8988T (cell line): Measurements from ENCODE around the gene HMGCL.
A peak's percentile ranks its signal among the peaks of the same experiment; 100 is the strongest.
"Not testable (repeated sequence)": the region's sequence is repeated elsewhere in the genome, so short reads cannot be mapped to it uniquely, and the experiment has no call there.

Experiments used
- DNase-seq: peaks from one replicate; pipeline ENCODE4 v3.0.0; 2011

HMGCL gene

DNA sequence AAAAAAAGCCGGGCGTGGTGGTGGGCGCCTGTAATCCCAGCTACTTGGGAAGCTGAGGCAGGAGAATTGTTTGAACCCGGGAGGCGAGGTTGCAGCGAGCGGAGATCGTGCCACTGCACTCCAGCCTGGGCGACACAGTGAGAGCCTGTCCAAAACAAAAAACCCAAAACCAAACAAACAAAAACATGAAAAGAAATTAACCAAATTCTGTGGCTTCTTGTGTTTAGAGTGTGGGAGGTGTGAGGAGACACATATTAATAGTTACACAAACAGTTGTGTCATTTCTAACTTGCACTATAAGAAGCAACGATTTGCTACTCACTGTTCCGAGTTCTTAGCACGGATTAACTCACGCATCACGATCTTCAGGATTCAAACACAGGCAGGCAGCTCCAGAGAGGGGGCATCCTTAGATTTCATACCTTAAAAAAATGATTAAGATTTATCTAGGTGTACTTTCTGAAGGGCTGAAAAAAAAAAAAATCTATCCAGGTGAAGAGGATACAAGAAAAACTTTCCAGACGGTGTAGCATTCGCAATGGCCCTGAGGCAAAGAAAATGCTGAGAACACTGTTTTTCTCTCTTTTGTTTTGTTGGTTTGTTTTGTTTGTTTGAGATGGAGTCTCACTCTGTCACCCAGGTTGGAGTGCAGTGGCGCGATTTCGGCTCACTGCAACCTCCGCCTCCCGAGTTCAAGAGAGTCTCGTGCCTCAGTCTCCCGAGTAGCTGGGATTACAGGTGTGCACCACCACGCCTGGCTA lies 713 bp upstream of the HMGCL start:
- no peak for DNase-seq

DNA sequence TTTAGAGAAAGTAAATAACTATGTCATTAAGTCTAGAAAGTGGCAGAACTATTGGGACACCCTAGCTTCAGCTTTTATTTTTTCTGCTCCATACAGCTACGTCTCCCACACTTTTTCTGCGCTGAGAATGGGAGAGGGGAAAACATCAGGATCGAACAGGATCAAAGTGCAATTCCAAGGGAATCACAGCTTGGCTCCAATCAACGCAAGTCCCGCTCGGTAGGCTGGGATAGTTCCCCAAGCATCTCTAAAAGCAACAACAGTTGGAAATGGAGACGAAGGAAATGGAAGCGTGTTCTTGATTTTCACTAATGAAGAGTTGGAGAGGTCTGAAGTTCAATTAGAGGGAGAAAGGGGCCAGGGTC lies 536 bp downstream of the HMGCL start:
- DNase-seq = no peak

DNA sequence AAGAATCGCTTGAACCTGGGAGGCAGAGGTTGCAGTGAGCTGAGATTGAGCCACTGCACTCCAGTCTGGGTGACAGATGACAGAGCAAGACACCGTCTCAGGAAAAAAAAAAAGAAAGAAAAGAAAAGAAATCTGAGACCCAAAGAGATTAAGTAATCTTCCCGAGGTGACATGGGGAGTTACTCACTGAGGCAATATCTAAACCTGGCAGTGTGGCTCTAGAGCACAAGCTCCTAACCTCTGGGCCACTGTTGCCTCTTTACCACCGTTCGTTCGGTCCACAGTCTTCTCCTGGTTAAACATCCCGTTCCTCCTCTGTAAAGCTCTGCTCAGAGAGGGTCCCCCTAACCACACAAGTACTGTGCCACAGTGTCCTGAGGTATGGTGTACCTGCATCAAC lies 1.5 kb downstream of the HMGCL start:
- DNase-seq = no peak

- DNase-seq = no peak
These were observed 7.6 kb downstream of the HMGCL start for GRCh38 chr1:23817633-23818032.

GRCh38 chr1:23816906-23817305 lies 8.3 kb downstream of the HMGCL start:
- no peak for DNase-seq

DNA sequence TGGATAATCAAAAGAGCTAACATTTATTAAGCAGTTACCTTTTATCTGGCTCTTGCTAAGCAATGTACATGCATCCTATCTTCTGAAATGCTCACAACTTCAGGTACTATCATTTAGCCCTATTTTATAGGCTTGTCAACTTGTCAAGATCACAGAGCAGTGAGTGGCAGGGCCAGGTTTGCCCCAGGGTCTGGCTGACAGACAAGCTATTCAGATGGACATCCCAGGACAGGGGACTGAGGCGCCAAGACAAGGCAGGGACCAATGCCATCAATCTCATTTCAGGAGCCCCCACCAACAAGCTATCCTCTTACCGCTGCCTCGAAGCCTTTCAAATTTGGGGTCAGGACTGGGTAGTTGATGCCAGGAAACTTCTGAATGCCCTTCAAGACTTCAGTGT lies 8.9 kb downstream of the HMGCL start:
- DNase-seq = no peak

DNA sequence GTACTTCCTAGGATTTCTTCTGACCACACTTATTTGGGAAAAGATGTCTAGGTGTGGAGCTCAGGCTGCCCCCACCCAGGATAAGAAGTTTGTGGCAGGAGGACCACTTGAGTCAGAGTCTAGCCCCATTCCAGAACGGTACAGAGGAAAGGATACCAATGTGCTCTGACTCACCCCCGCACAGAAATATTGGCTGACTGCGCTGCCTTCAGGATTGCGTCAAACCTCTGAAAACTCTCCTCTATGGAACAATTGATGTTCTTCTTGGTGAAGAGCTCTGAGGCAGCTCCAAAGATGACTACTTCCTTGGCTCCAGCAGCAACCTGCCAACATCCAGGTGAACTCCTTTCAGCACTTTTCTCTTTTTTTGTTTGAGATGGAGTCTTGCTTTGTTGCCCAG lies 11.2 kb downstream of the HMGCL start:
- DNase-seq = no peak

GRCh38 chr1:23810818-23811540 lies 14.2 kb downstream of the HMGCL start:
- no peak for DNase-seq

- DNase-seq = no peak
These were observed 15.5 kb downstream of the HMGCL start for GRCh38 chr1:23809751-23810171.

- no peak for DNase-seq
These were observed 17.8 kb downstream of the HMGCL start for GRCh38 chr1:23807453-23807852.

DNA sequence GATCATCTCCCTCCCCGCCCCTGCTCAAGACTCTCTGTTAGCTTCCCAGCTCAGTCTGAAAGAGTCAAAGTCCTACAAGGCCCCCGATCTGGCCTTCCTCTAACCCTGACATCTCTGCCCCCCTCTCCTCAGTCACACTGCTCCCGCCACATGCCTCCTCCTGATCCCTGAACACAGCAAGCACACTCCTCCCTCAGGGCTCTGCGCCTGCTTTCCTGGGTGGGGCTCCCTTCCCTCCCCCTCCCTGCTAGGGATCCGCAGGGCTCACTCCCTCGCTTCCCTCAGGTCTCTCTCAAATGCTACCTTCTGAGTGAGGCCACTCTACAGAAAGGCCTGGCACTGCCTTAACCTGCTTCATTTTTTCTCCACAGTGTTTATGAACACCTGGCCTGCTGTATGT lies 18.9 kb downstream of the HMGCL start:
- no peak for DNase-seq

DNA sequence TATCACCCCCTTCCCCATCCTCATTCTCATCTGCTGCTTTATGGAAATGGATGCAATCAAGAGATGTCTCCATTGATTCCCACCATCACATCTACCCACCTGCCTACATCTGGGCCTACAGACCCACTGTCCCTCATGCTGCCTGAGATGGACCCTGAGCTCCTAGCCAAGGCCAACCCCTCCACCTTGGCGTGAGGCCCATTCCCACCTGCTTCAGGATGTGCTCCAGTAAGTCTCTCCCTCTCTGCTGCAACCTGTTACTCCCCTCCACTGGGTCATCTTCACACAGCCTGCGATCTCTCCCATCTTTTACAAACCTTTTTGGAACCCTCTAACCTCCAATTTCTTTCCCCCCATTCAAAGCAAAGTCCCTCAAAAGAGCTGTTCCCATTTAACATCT lies 20.2 kb downstream of the HMGCL start:
- no peak for DNase-seq

DNA sequence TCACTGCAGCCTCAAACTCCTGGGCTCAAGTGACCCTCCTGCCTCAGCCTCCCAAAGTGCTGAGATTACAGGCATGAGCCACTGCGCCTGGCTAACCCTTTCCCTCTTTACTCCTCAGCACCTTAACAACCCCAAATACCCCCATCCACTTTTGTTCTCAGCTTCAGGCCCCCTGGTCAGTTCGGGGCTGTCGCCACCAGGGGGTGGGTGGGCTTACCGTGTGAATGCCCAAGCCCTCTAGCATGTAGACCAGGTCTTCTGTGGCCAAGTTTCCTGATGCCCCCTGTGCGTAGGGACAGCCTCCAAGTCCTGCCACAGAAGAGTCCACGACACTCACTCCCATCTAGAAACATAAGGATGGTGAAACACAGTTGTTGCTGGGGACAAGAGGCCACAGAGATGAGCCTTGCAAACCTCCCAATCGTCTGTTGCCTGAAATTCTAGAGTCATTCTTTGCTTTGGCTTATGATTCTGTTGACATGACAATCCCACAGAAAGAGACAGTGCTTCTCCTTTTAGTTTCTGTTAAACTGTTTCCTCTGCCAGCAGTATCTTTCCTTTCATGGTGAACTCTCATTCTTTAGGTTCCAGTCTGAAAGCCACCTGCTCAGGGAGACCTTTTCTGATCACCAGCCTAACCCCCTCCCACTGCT lies 20.9 kb downstream of the HMGCL start:
- no peak for DNase-seq

- DNase-seq = no peak
These were observed 21.6 kb downstream of the HMGCL start for GRCh38 chr1:23803674-23804073.

DNA sequence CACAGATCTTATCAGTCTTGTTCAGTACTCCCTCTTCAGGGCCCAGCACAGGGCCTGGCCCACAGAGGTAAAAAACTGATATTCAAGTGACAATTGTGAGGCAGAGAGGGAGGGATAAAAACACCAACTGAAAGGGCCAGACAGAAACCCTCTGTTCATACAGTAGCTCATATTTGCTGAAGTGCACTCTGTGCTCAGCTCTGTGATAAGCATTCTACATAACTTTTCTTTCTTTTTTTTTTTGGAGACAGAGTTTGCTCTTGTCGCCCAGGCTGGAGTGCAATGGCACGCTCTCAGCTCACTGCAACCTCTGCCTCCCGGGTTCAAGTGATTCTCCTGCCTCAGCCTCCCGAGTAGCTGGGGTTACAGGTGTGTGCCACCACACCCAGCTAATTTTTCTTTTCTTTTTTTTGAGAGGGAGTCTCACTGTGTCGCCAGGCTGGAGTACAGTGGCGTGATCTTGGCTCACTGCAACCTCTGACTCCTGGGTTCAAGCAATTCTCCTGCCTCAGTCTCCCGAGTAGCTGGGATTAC lies 22.4 kb downstream of the HMGCL start:
- DNase-seq = not testable (repeated sequence)

DNA sequence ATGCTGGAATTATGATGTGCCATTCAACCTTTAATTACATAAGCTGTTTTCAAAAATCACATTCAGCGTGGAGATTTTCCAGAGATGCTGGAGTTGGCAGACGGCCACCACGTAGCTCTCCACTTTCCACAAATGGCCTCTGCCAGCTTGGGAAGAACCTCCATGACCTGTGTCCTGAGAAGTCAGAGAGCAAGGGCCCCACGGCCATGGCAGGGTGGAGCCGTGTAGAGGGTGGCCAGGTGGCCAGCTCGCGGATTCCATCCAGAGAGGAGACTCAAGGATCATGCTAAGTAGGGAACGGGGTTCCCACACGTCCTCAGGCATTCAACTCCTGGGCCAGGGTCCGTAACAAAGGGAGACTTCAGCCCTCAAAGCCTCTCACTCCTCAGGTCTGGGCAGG lies 23.4 kb downstream of the HMGCL start:
- no peak for DNase-seq

GRCh38 chr1:23801338-23801748 lies 23.9 kb downstream of the HMGCL start:
- no peak for DNase-seq

GRCh38 chr1:23800400-23801337 lies 24.6 kb downstream of the HMGCL start, which contains the start of gene GALE:
Gene GALE (minus strand): TSS chr1:23800754. CDS start chr1:23799007, 1,747 bp downstream.
- peak; percentile 89 for DNase-seq

- peak; percentile 84 for DNase-seq
These were observed 25.4 kb downstream of the HMGCL start for GRCh38 chr1:23799570-23800399.

DNA sequence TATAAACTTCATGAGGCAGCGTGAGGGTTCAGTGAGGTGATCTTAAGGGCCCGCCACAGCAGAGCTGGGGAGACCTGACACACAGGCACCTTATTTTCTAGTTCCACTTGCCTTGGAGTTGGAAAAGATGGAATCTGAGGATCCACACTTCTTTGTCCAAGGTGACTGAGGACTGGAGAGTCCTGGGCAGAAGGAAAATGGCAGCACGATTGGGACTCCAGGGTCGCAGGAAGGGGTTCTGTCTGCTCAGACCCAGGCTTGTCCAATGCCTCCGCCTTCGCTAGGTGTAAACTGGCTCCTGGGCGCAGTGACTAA lies 26.0 kb downstream of the HMGCL start:
- no peak for DNase-seq

DNA sequence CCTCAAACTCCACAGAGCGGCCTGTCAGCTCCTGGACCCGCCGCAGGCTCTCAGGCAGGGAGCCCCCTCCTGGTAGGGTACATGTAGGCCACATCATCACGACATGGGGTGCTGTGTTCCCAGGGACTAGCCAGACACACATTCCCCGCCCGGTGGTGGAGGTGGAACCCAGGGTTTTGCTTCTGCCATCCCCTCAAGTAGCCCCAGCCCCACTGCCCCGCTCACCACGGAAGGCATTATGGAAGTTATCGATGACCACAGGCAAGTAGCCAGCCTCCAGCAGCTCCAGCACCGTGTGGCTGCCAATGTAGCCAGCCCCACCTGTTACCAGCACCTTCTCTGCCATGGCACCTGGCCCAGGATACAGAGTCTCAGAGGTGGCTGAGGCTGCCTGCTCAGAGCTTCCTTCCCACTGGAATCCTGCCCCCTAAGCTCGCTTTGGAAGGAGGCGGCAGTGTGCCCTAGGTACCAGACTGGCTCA lies 26.5 kb downstream of the HMGCL start:
- no peak for DNase-seq
